WERI-Rb-1 (cell line): Measurements from ENCODE around the gene POLDIP3.

ENCODE experiments used
- DNase-seq: peaks from one replicate; pipeline ENCODE4 v3.0.0-alpha.2; 2020
- H3K27ac ChIP-seq: fragments of 250-450 bp; sonication (Bioruptor Pico); 2 replicates; pipeline ENCODE4 v1.5.1; 2020; ENCODE audit warnings: mild to moderate bottlenecking, moderate library complexity
- H3K27me3 ChIP-seq: fragments of 250-450 bp; sonication (Bioruptor Pico); 2 replicates; pipeline ENCODE4 v1.5.1; 2021; ENCODE audit warnings: mild to moderate bottlenecking, low read depth, moderate library complexity; ENCODE audit not compliant: insufficient read depth, severe bottlenecking
- H3K36me3 ChIP-seq: fragments of 250-450 bp; sonication (Bioruptor Pico); 2 replicates; pipeline ENCODE4 v1.5.1; 2020; ENCODE audit warnings: mild to moderate bottlenecking, moderate library complexity
- H3K4me3 ChIP-seq: 2 replicates; pipeline ENCODE4 v1.5.1; 2011; ENCODE audit warnings: low read depth, mild to moderate bottlenecking, control low read depth, low read length
- H3K9me3 ChIP-seq: fragments of 250-450 bp; sonication (Bioruptor Pico); 2 replicates; pipeline ENCODE4 v1.5.1; 2021; ENCODE audit warnings: mild to moderate bottlenecking, moderate library complexity; ENCODE audit not compliant: severe bottlenecking
- CTCF ChIP-seq: IDR thresholded peaks from 2 replicates; pipeline ENCODE4 v1.5.1; 2011; ENCODE audit warnings: low read depth, mild to moderate bottlenecking, control low read depth, inconsistent platforms, low read length

POLDIP3 gene

GRCh38 chr22:42603427-42603826, 11.3 kb downstream of the POLDIP3 start:
- Histone ChIP-seq H3K27me3 (no peaks in the 10 kb centered on the region), H3K4me3 (no peak overlapping the region), H3K36me3 (peaks cover 81% of the 10 kb centered on the region), H3K27ac (no peak overlapping the region), H3K9me3 (no peaks in the 10 kb centered on the region)
- no peak for TF ChIP-seq CTCF
- DNase-seq, result no peak

GRCh38 chr22:42602470-42602869, 12.2 kb downstream of the POLDIP3 start:
- Histone ChIP-seq H3K4me3 (no peak overlapping the region), H3K27ac (no peak overlapping the region), H3K36me3 (peaks cover 89% of the 10 kb centered on the region), H3K9me3 (no peaks in the 10 kb centered on the region), H3K27me3 (no peaks in the 10 kb centered on the region)
- DNase-seq, result no peak
- TF ChIP-seq CTCF, result no peak

GRCh38 chr22:42601879-42602465, 12.7 kb downstream of the POLDIP3 start:
- Histone ChIP-seq H3K27ac (no peak overlapping the region), H3K4me3 (no peak overlapping the region), H3K27me3 (no peaks in the 10 kb centered on the region), H3K36me3 (peaks cover 90% of the 10 kb centered on the region), H3K9me3 (no peaks in the 10 kb centered on the region)
- no peak for DNase-seq
- no peak for TF ChIP-seq CTCF

- H3K36me3 ChIP-seq, result peaks cover 96% of the 10 kb centered on the region
- H3K4me3 ChIP-seq, result no peak overlapping the region
- no peaks in the 10 kb centered on the region for H3K27me3 ChIP-seq
- TF ChIP-seq CTCF, result no peak
- DNase-seq, result no peak
- no peaks in the 10 kb centered on the region for H3K9me3 ChIP-seq
- H3K27ac ChIP-seq, result no peak overlapping the region
Observed at GRCh38 chr22:42596863-42597530, 17.7 kb downstream of the POLDIP3 start.

- H3K4me3 ChIP-seq, result no peak overlapping the region
- DNase-seq, result no peak
- no peaks in the 10 kb centered on the region for H3K9me3 ChIP-seq
- peaks cover 96% of the 10 kb centered on the region for H3K36me3 ChIP-seq
- H3K27me3 ChIP-seq, result no peaks in the 10 kb centered on the region
- TF ChIP-seq CTCF, result no peak
- H3K27ac ChIP-seq, result peak overlapping the region; percentile 68
Observed at GRCh38 chr22:42596336-42596735, 18.3 kb downstream of the POLDIP3 start.

- H3K9me3 ChIP-seq, result no peaks in the 10 kb centered on the region
- peaks cover 94% of the 10 kb centered on the region for H3K36me3 ChIP-seq
- TF ChIP-seq CTCF, result no peak
- H3K4me3 ChIP-seq, result no peak overlapping the region
- no peaks in the 10 kb centered on the region for H3K27me3 ChIP-seq
- peak overlapping the region; percentile 68 for H3K27ac ChIP-seq
- DNase-seq, result peak; percentile 57
Observed at GRCh38 chr22:42595434-42595833, 19.2 kb downstream of the POLDIP3 start.
